Globus pallidus (tissue), 1 donor: ENCODE data around the gene SYT9.
"Not testable (repeated sequence)": the region's sequence is repeated elsewhere in the genome, so short reads cannot be mapped to it uniquely, and the experiment has no call there.

Experiments used
- DNase-seq: peaks from one replicate; pipeline ENCODE4 v3.0.0-alpha.2; 2015; ENCODE audit warnings: low spot score

SYT9 gene

DNA sequence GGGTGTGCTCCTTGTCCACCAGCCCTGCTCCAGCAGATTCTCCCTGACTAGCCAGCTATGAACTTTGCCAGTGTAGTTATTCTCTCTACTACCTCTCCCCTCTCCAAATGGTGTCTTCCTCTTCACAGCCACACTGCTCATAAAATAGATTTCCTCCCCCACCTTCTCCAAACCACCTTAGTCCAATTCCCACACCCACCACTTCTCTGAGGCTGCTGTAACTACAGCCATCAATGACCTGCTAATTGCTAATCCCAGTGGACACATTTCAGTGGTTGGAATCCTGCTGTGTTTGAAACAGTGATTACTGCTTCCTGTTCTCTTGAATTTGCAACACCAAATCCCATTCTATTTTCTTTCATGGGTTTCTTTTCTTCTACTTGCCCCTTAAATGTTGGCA, 23.4 kb downstream of the SYT9 start:
- DNase-seq, result no peak

DNA sequence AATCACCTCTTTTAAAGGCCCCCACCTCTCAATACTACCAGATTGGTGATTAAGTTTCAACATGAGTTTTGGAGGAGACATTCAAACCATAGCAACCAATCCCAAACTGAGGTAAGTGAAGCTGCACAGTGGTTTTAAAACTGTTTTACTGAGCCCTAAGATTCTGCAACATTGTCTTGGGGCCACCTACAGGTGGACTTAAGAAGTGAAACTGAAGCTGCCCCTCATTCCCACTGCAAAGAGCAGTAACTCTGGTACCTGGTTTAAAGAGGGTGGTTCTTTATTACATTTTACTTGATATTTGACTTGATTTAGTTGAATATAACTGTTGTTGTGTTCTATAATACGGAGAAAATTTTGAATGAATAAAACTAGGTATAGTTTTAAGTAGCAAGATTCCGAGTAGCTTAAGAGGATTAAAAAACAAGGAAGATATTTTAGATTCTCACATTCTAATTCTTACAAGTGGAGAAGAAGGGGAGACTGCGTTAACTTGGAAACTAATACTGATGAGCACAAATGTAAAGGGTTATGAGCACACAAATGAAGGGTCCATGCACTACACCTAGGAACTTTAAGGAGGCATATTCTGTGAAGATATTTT, 26.7 kb downstream of the SYT9 start:
- no peak for DNase-seq

- DNase-seq, result no peak
Measured at GRCh38 chr11:7279676-7280075, 28.0 kb downstream of the SYT9 start.

GRCh38 chr11:7281079-7281478, 29.4 kb downstream of the SYT9 start:
- no peak for DNase-seq

DNA sequence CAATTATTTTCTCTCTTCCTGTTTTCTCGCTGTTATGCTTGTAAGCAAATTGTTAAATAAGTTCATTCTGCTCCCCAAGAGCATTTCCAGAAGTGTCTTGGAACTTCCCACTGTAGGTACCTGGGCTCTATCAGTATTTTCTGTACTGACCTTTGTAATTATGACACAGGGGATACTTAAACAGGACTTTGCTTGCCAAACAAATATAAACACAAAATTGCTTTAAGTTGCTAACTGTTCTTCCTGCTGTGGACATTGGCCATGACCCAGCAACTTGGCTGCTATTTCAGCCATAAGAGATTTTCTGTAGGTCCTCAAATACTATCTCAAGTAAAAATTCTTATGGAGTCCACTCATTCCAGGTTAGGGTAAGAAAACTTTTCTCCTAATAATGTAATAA, 30.1 kb downstream of the SYT9 start:
- no peak for DNase-seq

- no peak for DNase-seq
Measured at GRCh38 chr11:7286178-7286577, 34.5 kb downstream of the SYT9 start.

DNA sequence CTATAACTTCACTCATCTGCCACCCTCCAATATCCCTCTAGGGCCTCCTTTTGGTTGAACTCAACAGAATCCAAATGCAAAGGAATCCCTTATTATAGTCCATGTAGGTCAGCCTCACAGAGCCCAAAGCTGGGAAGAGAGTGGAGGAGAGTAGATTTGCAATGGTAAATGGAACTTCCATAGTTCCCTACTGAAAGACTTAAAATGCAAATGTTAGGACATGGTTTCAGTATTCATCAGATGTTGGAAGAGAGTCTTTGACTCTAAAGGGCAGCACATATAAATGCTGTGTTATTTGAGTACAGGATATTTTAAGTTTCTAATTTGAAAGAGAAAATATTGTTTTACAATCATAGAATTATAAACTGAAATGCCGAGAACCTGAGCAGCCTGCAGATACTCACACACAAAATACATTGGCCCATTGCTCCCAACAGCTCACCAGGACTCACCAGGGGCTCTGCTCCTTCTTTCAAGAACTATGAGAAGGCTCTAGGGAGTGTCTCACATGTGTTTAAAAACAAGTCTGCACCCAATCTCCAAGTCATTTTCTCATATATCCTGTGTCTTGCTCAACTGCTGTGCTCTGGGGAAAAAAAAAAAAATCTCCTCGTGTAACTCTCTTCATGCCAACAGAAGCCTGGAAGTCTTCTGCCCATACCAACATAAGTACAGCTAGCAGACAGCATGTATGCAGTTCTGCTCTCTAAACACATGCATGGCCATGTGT, 39.6 kb downstream of the SYT9 start:
- DNase-seq, result no peak

DNA sequence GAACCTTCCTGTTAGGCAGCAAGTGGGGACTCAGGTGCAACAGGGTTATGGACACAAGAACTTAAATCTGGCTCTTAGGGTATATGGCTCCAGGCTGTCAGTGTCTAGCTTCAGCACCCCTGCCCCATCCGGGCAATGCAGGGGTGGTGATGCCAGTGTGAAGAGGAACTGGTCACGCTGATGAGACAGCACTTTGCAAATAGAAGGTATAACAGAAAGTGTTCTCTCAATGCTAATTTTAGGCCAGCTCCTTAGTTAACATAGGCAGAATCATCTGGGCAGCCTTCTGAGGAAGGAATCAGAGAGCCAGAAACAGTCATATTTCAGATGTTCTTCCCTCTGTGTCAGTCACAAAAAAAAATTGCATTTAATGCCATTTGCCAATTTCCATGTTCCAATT, 41.2 kb downstream of the SYT9 start:
- no peak for DNase-seq

DNA sequence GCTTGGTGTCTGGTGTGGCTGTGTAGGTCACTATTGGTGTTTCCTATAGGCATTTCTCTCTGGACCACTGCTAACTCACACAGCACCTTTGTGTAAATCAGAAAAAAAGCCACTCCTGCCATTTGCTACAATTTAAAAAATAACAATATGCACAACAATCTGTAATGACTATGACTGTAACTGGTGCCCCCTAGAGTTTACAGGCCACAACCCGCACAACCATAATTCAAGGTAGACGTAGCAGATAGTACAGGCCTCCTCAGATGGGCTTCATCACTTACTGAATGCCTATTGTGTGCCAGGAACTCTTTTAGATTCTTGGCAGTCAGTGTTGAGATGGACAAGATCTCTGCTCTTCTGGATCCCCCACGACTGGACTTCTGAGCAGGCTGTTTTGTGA, 47.7 kb downstream of the SYT9 start:
- DNase-seq, result no peak

GRCh38 chr11:7300281-7300680, 48.6 kb downstream of the SYT9 start:
- no peak for DNase-seq

DNA sequence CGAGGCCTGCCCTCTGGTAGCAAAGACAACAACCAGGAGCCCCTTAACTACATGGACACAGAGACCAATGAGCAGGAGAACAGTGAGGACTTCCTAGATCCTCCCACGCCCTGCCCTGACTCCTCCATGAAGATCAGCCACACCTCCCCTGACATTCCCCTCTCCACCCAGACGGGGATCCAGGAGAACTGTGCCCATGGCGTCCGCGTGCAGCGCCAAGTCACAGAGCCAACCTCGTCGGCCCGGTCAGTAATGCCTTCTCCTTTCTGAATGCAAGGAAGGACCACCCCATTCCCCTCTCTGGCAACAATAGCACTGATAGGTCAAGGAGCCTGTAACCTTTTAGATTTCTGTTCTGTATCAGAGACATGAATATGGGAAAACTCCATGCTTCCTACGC, 51.4 kb downstream of the SYT9 start:
- DNase-seq, result no peak

DNA sequence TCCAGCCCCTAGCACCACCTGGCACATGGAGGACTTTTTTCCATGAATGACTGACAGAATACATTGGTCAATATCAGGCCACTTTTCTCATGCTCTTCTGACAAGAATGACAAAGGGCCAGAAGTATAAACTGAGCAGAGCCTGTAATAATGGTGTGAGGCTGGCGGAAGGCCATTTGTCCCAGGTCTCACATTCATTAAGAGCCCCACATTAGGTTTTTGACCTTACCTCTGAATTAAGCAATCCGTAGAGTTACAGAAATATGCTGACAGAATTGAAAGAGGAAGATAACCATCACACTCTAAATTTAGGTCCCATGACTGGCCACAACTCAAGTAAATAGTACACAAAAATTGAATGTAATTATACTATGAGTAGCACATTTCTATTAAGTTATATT, 55.2 kb downstream of the SYT9 start:
- DNase-seq, result no peak

DNA sequence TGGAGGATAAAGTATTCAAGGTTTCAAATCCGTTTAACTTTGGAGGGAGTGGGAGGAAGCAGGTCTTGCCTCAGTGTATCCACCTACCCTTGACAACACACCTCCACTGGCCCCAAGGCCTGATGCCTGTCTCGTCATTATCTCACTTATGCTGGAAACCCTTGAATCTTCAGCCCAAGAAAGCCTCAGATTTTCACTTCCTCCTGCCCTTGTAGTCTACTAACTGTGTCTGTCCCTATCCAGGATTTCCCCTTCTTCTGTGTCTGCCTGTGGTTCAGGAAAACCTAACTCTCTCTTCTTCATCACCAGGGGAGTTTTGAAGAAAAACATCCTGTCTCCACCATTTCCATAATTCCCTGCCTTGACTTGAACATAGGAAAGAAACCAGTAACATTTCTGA, 56.1 kb downstream of the SYT9 start:
- DNase-seq, result no peak

DNA sequence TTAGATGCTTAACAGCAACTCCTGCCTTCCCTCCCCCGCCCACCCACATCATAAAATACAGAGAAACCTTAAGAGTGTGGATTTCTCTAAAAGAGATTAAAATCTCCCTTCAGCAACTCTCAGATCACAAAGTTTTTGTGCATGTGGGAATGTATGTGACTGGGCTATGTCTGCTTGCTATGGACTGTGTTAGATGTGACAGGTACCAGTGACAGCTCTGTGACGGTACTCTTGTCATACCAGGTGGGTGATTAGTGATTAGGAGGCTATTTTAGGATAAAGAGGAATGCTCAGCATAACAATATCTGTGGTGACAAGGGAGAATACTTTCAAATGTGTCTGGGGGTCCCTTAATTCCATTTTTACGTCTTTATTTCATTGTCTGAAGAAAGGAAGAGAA, 60.2 kb downstream of the SYT9 start:
- DNase-seq, result no peak

DNA sequence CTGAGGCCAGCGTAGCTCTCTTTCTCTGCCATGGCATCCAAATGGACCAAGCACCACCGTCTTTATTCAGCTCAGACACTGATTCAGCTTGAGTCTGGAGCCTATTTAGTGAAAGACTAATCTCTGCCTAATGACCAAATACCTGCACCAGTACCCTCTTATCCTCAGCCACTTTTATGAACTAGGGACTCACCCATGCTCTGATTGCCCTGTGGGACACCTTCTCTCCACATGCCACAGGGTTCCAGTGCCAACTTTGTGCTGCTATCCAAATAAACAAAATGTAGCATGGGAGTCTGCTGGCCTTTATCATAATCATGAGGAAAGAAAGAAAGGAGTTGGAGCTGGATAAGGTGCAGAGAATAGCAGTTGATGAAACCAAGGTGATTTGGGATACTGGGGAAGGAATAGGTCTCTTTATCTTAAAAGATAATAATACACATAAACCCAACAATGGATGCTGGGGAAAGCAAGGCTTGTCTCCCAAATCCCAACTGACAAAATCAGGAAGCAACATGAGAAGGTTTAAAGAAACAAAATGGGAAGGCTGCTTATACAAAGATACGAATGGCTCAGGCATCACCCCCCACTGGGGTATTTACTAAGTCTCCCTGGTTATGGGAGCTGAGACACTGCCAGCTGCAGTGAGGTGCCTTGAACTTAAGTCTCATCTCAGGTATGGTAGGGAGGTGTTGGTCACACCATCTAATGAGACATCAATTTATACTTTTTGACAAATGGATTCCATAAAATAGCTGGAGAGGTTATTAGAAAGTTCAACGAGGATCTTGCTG, 63.3 kb downstream of the SYT9 start:
- no peak for DNase-seq

GRCh38 chr11:7319501-7319900, 67.8 kb downstream of the SYT9 start:
- no peak for DNase-seq

GRCh38 chr11:7320306-7320705, 68.6 kb downstream of the SYT9 start:
- DNase-seq, result no peak

DNA sequence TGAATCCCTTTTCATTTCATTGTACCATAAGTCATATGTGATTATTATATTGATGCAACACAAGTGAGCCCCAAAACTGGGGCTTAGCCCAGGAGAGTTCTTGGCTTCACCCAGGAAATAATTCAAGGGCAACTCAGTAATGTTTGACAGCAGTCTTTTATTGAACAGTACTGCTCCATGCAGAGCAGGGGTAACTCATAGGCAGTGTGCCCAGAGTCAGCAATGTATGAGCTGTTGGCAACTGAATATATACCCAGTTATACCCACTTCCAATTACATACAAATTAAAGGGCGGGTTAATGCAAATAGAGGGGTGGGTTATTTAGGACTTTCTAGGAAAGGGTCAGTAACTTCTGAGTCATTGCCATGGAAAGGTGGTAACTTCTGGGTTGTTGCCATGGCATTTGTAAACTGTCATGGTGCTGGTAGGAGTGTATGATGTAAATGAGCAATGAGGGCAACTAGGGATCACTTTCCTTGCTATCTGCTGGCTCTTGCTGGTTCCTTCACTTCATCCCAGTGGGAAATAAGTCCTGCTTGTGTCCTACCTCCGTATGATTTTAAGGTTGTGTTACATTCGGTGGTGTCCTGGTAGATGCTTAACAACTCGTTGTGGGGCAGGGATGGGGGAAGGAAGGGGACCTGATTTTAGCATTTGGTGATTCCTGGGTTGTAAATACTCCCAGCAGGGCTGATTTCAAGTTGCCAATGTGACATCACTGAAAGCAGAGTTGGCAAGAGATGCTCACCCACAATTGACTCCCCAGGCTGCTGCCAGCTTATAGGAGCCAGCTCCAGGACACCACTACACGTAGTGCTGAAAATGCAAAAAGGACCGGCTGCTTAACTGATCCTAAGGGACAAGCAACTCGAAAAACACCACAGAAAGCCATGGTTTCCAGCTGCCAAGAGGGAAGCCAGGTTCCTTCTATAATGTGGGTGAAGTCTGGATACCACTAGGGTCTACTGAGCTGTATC, 70.1 kb downstream of the SYT9 start:
- DNase-seq, result peak; percentile 25

DNA sequence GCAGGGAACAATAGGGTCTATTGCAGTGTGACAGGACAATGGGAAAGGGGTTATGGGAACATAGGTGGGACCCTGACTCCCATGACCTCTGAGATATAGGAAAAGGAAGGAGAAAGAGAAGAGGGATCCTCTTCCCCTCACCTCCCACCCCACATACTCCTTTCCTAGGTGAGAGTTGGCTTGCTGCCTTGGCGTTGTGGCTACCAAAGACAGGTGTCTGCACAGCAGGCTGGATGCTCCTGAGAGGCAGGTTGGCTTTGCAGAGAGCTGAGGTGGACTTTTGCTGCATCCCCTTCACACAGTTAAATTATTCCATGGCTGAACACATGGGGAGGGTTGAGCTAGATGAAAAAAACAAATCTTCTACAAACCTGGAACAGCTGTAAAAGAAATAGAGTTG, 80.7 kb downstream of the SYT9 start:
- DNase-seq, result no peak

GRCh38 chr11:7332962-7333361, 81.3 kb downstream of the SYT9 start:
- DNase-seq, result no peak

- not testable (repeated sequence) for DNase-seq
Measured at GRCh38 chr11:7335442-7335841, 83.7 kb downstream of the SYT9 start.

DNA sequence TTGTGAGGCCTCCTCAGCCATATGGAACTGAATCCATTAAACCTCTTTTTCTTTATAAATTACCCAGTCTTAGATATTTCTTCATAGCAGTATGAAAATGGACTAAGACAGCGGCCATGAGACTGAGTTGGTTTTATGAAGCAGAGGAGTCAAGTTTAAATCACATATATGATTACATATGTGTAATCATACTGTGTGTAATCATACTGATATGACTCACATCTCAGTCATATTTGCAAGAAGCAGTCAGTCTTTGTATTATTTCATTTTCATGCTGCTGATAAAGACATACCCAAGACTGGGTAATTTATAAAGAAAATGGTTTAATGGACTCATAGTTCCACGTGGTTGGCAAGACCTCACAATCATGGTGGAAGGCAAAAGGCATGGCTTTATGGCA, 89.8 kb downstream of the SYT9 start:
- no peak for DNase-seq
